PFSK-1 (cell line): ENCODE results near the gene PMFBP1.

ENCODE experiments used
- FOXP2 ChIP-seq: optimal IDR thresholded peaks from 2 replicates; pipeline ENCODE3; 2011; ENCODE audit warnings: borderline replicate concordance, control low read depth, inconsistent platforms; ENCODE audit not compliant: insufficient read depth; ENCODE audit errors: extremely low read length, extremely low read depth
- POLR2AphosphoS5 ChIP-seq: IDR thresholded peaks from 2 replicates; pipeline ENCODE4 v1.6.1; 2012; ENCODE audit warnings: low read depth, mild to moderate bottlenecking, control low read depth, low read length, moderate library complexity
- SIN3A ChIP-seq: IDR thresholded peaks from 2 replicates; pipeline ENCODE4 v1.6.1; 2012; ENCODE audit warnings: mild to moderate bottlenecking, low read length, moderate library complexity, borderline replicate concordance; ENCODE audit not compliant: insufficient read depth
- TAF1 ChIP-seq: IDR thresholded peaks from 2 replicates; pipeline ENCODE4 v1.6.1; 2012; ENCODE audit warnings: low read length, control low read depth, borderline replicate concordance; ENCODE audit not compliant: insufficient read depth
- TF ChIP-seq, protein P1 (sequence below), 2 experiments: IDR thresholded peaks; 2 replicates each; pipeline versions ENCODE4 v1.6.1 to v1.8.0; 2011 to 2012; ENCODE audit warnings: low read depth in 2 of 2, low read length in 2 of 2, control low read depth in 1 of 2, inconsistent platforms in 1 of 2, mild to moderate bottlenecking in 1 of 2, moderate library complexity in 1 of 2; ENCODE audit not compliant: insufficient read depth in 1 of 2

The PMFBP1 gene

DNA sequence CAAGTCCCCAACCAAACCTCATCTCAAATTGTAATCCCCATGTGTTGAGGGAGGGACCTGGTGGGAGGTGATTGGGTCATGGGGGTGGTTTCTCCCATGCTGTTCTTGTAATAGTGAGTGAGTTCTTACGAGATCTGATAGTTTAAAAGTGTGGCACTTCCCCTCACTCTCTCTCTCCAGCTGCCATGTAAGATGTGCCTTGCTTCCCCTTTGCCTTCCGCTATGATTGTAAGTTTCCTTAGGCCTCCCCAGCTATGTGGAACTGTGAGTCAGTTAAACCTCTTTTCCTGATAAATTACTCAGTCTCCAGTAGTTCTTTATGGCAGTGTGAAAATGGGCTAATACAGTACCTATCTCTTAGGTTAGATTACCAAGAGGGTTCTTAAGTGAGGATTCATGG is 5.8 kb downstream of the PMFBP1 start:
- TF ChIP-seq FOXP2 (no peak), POLR2AphosphoS5 (no peak), SIN3A (no peak), TAF1 (no peak)
- TF ChIP-seq, protein P1, sequence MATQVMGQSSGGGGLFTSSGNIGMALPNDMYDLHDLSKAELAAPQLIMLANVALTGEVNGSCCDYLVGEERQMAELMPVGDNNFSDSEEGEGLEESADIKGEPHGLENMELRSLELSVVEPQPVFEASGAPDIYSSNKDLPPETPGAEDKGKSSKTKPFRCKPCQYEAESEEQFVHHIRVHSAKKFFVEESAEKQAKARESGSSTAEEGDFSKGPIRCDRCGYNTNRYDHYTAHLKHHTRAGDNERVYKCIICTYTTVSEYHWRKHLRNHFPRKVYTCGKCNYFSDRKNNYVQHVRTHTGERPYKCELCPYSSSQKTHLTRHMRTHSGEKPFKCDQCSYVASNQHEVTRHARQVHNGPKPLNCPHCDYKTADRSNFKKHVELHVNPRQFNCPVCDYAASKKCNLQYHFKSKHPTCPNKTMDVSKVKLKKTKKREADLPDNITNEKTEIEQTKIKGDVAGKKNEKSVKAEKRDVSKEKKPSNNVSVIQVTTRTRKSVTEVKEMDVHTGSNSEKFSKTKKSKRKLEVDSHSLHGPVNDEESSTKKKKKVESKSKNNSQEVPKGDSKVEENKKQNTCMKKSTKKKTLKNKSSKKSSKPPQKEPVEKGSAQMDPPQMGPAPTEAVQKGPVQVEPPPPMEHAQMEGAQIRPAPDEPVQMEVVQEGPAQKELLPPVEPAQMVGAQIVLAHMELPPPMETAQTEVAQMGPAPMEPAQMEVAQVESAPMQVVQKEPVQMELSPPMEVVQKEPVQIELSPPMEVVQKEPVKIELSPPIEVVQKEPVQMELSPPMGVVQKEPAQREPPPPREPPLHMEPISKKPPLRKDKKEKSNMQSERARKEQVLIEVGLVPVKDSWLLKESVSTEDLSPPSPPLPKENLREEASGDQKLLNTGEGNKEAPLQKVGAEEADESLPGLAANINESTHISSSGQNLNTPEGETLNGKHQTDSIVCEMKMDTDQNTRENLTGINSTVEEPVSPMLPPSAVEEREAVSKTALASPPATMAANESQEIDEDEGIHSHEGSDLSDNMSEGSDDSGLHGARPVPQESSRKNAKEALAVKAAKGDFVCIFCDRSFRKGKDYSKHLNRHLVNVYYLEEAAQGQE (IDR thresholded peaks at IDR 0.05; ENCODE audit: insufficient read depth in 1 of 2, low read depth in 2 of 2, low read length in 2 of 2), result no peak

DNA sequence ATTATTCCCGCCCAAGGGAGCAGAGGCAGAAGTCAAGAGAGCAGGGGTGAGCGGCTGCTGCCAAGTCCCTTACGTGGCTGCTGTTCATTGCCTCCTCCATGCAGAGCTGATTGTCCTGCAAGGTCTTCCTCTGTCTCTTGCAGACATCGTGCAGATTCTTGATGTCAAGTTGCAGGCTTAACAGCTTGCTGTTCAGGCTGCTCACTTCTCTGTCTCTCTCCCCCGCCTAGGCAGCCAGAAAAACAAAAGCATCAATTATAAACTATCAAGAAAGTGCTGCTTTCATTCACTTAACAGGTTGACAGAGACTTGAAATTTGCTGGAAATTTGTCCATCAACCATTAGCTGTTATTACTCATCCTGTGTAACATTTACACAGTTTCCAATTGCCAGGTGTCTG is 7.3 kb downstream of the PMFBP1 start:
- TF ChIP-seq, protein P1 (IDR thresholded peaks at IDR 0.05; ENCODE audit: insufficient read depth in 1 of 2, low read depth in 2 of 2, low read length in 2 of 2), result no peak
- TF ChIP-seq TAF1 (no peak), FOXP2 (no peak), SIN3A (no peak), POLR2AphosphoS5 (no peak)

DNA sequence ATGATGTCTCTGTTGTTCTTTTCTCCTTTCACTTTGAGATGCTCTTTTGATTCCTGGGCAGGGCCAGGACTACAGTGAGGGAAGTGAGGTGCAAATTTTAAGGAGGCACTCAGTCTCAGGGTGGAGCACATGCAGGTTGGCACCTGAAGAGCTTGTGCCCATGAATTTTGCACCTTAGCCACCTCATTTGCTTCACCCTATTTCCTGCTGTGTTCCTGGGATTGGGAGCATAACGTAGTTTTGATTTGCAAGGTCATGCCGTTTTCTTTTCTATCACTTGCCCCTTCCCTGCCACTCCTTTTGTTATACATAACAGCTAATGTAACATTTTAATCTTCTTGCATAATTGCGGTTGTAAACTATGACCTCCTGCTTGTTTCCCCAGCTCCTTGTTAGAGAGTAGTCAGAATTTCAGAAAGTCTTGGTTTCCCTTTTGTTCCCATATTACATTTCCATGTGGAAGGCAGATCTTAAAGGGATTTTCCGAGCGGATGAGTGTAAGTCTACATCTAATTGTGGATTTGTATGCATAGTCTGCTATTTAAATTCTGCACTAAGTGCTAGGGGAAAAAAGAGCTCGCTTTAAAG is 9.8 kb downstream of the PMFBP1 start:
- no peak for TF ChIP-seq SIN3A
- TF ChIP-seq FOXP2, result no peak
- TF ChIP-seq, protein P1 (IDR thresholded peaks at IDR 0.05; ENCODE audit: insufficient read depth in 1 of 2, low read depth in 2 of 2, low read length in 2 of 2), result no peak
- no peak for TF ChIP-seq POLR2AphosphoS5
- no peak for TF ChIP-seq TAF1

DNA sequence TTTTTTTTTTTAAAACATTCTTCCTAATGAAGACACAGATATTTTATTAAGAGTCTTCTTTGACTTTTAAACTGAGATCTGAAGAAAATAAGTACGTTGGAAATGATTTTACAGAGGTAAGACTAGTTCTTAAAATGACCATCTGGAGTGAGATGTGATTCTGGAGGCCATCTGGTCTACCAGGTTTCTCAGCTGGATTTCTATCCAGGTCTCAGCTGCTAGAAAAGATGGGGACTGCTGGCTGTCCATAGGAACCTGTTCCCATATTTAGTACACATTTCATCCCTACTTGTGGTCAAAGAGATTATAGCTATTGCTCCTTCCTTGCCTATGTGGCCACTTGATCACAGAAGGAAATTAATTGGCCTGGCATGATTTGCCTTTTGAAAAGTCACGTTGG is 12.2 kb downstream of the PMFBP1 start:
- TF ChIP-seq SIN3A (no peak), POLR2AphosphoS5 (no peak), TAF1 (no peak), FOXP2 (no peak)
- TF ChIP-seq, protein P1 (IDR thresholded peaks at IDR 0.05; ENCODE audit: insufficient read depth in 1 of 2, low read depth in 2 of 2, low read length in 2 of 2), result no peak

DNA sequence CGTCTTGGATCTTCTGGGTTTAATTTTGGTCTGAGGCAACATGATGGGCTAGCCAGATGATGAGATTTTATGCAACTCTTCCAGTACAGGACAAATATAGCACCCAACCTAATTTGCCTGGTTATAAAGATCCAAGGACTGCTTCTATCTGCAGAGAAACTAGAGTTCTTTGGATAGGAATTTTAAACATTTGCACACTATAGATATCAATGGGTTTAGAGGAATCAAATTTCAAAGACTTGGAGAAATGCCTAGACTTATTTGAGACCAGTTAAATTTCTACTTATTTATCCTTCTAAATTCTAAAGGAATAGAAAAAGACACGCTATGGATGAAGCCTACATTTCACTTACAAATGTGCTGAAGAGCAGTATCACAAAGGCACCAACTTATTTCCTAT is 12.6 kb downstream of the PMFBP1 start:
- TF ChIP-seq POLR2AphosphoS5 (no peak), FOXP2 (no peak), SIN3A (no peak), TAF1 (no peak)
- TF ChIP-seq, protein P1 (IDR thresholded peaks at IDR 0.05; ENCODE audit: insufficient read depth in 1 of 2, low read depth in 2 of 2, low read length in 2 of 2), result no peak
